ENCODE results near the gene KANK4. TPM values are rescaled to one million over a fixed set of nuclear protein-coding genes. Genes with fewer than 3 reads are reported as not detected.
"Not testable (repeated sequence)": the region's sequence is repeated elsewhere in the genome, so short reads cannot be mapped to it uniquely, and the experiment has no call there.

Gene KANK4
- total RNA-seq, 1 donor from 2014 or later: not detected

GRCh38 chr1:62229468-62229867, 89.8 kb downstream of the KANK4 start:
- H3K36me3 Mint-ChIP-seq (ENCODE audit: low read depth): no peaks in the 10 kb centered on the region
- peaks cover 2% of the 10 kb centered on the region for H3K27me3 Mint-ChIP-seq (ENCODE audit: insufficient read depth)
- no peak overlapping the region for H3K4me3 Mint-ChIP-seq
- intact Hi-C loops (cut with micrococcal nuclease): no loop called here
- no peak for DNase-seq (ENCODE audit: low spot score)
- no peaks in the 10 kb centered on the region for H3K4me1 Mint-ChIP-seq (ENCODE audit: low read depth)
- no peak overlapping the region for H3K27ac Mint-ChIP-seq
- H3K9me3 Mint-ChIP-seq: no peaks in the 10 kb centered on the region

- Mint-ChIP-seq H3K4me3 (no peak overlapping the region), H3K27me3 (ENCODE audit: insufficient read depth) (peaks cover 2% of the 10 kb centered on the region), H3K4me1 (ENCODE audit: low read depth) (no peaks in the 10 kb centered on the region), H3K36me3 (ENCODE audit: low read depth) (no peaks in the 10 kb centered on the region), H3K9me3 (no peaks in the 10 kb centered on the region), H3K27ac (no peak overlapping the region)
- no peak for DNase-seq (ENCODE audit: low spot score)
- intact Hi-C loops (cut with micrococcal nuclease): no loop called here
Observed at GRCh38 chr1:62228883-62229187, 90.4 kb downstream of the KANK4 start.

DNA sequence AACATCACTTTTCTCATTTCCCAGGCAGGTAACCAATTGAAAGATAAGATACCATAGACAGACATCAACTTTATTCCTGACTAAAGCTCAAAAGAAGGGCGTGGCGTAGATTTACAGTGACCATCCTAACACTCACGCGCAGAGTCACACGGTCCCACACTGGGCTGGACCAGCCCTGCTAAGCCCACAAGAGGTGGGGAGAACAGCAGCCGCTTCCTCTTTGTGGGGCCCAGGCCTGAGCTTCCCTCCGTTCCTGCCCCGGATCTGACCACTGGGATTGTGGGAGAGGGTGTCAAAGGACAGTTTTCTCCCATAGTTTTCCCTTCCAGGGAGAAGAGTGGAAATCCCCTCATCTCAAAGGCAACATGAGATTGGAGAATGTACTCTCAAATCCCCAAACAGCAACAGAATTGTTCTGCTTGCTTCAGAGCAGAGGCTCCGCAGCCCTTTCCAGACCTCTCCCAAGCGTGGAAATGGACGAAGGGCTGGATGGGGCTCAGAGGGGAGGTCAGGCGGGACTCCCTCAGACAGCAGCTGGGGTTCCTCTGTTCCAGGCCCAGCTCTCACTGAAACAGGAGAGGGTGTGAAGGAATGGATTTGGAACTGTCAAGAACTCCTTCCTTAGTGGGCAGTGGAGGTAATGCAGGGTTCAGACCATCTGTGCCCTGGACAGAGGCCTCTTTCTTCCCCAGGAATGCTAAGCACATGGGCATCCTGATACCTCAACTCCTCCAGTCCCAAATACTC, 90.9 kb downstream of the KANK4 start:
- no peaks in the 10 kb centered on the region for H3K9me3 Mint-ChIP-seq
- no peak overlapping the region for H3K27ac Mint-ChIP-seq

GRCh38 chr1:62227496-62227895, 91.7 kb downstream of the KANK4 start:
- no peaks in the 10 kb centered on the region for H3K4me1 Mint-ChIP-seq (ENCODE audit: low read depth)
- no peaks in the 10 kb centered on the region for H3K36me3 Mint-ChIP-seq (ENCODE audit: low read depth)
- peaks cover 2% of the 10 kb centered on the region for H3K27me3 Mint-ChIP-seq (ENCODE audit: insufficient read depth)

More for the DNA sequence above, 90.9 kb downstream of the KANK4 start:
- Mint-ChIP-seq H3K4me3 (no peak overlapping the region), H3K4me1 (ENCODE audit: low read depth) (no peaks in the 10 kb centered on the region), H3K27me3 (ENCODE audit: insufficient read depth) (peaks cover 2% of the 10 kb centered on the region), H3K36me3 (ENCODE audit: low read depth) (no peaks in the 10 kb centered on the region)
- intact Hi-C loops (cut with micrococcal nuclease): no loop called here
- no peak for DNase-seq (ENCODE audit: low spot score)

GRCh38 chr1:62224182-62224581, 95.1 kb downstream of the KANK4 start:
- H3K27me3 Mint-ChIP-seq (ENCODE audit: insufficient read depth): no peaks in the 10 kb centered on the region
- no peaks in the 10 kb centered on the region for H3K4me1 Mint-ChIP-seq (ENCODE audit: low read depth)
- intact Hi-C loops (cut with micrococcal nuclease): no loop called here
- H3K4me3 Mint-ChIP-seq: no peak overlapping the region
- H3K27ac Mint-ChIP-seq: no peak overlapping the region
- no peaks in the 10 kb centered on the region for H3K9me3 Mint-ChIP-seq
- DNase-seq (ENCODE audit: low spot score): no peak
- no peaks in the 10 kb centered on the region for H3K36me3 Mint-ChIP-seq (ENCODE audit: low read depth)

More at GRCh38 chr1:62227496-62227895, 91.7 kb downstream of the KANK4 start:
- intact Hi-C loops (cut with micrococcal nuclease): no loop called here
- Mint-ChIP-seq H3K27ac (no peak overlapping the region), H3K9me3 (no peaks in the 10 kb centered on the region), H3K4me3 (no peak overlapping the region)
- DNase-seq (ENCODE audit: low spot score): no peak

GRCh38 chr1:62222321-62222720, 96.9 kb downstream of the KANK4 start:
- H3K9me3 Mint-ChIP-seq: no peaks in the 10 kb centered on the region
- intact Hi-C loops (cut with micrococcal nuclease): no loop called here
- H3K4me3 Mint-ChIP-seq: no peak overlapping the region
- DNase-seq (ENCODE audit: low spot score): no peak
- no peak overlapping the region for H3K27ac Mint-ChIP-seq
- no peaks in the 10 kb centered on the region for H3K4me1 Mint-ChIP-seq (ENCODE audit: low read depth)
- H3K27me3 Mint-ChIP-seq (ENCODE audit: insufficient read depth): no peaks in the 10 kb centered on the region
- H3K36me3 Mint-ChIP-seq (ENCODE audit: low read depth): no peaks in the 10 kb centered on the region

DNA sequence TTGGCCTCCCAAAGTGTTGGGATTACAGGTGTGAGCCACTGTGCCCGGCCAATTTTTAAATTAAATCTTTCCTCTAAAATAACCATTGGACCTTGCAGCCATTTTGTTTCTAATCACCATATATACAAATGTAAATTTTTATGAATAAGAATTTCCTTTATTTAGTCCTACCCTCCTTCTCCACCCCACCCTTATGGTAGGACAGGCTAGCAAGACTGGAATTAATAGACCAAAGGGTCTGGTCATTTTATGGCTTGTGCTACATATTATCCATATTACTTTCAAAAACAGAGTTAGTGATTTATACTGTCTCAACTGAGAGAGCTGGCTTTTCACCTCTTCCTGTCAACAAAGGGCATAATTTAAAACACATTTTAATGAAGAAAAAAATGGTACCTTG, 98.1 kb downstream of the KANK4 start:
- no peaks in the 10 kb centered on the region for H3K4me1 Mint-ChIP-seq (ENCODE audit: low read depth)
- H3K36me3 Mint-ChIP-seq (ENCODE audit: low read depth): no peaks in the 10 kb centered on the region
- intact Hi-C loops (cut with micrococcal nuclease): no loop called here

GRCh38 chr1:62220456-62220855, 98.8 kb downstream of the KANK4 start:
- DNase-seq (ENCODE audit: low spot score); H3K9me3 Mint-ChIP-seq; H3K4me3 Mint-ChIP-seq; H3K27ac Mint-ChIP-seq; H3K36me3 Mint-ChIP-seq (ENCODE audit: low read depth); intact Hi-C loops (cut with micrococcal nuclease); H3K27me3 Mint-ChIP-seq (ENCODE audit: insufficient read depth); H3K4me1 Mint-ChIP-seq (ENCODE audit: low read depth): not testable (repeated sequence)

More for the DNA sequence above, 98.1 kb downstream of the KANK4 start:
- DNase-seq (ENCODE audit: low spot score): no peak
- H3K9me3 Mint-ChIP-seq: no peaks in the 10 kb centered on the region
- no peaks in the 10 kb centered on the region for H3K27me3 Mint-ChIP-seq (ENCODE audit: insufficient read depth)
- H3K27ac Mint-ChIP-seq: no peak overlapping the region
- H3K4me3 Mint-ChIP-seq: no peak overlapping the region

GRCh38 chr1:62218604-62219003, 100.6 kb downstream of the KANK4 start:
- Mint-ChIP-seq H3K9me3 (no peaks in the 10 kb centered on the region), H3K27ac (no peak overlapping the region), H3K4me1 (ENCODE audit: low read depth) (no peaks in the 10 kb centered on the region), H3K27me3 (ENCODE audit: insufficient read depth) (no peaks in the 10 kb centered on the region), H3K4me3 (no peak overlapping the region), H3K36me3 (ENCODE audit: low read depth) (no peaks in the 10 kb centered on the region)
- DNase-seq (ENCODE audit: low spot score): no peak
- intact Hi-C loops (cut with micrococcal nuclease): no loop called here

DNA sequence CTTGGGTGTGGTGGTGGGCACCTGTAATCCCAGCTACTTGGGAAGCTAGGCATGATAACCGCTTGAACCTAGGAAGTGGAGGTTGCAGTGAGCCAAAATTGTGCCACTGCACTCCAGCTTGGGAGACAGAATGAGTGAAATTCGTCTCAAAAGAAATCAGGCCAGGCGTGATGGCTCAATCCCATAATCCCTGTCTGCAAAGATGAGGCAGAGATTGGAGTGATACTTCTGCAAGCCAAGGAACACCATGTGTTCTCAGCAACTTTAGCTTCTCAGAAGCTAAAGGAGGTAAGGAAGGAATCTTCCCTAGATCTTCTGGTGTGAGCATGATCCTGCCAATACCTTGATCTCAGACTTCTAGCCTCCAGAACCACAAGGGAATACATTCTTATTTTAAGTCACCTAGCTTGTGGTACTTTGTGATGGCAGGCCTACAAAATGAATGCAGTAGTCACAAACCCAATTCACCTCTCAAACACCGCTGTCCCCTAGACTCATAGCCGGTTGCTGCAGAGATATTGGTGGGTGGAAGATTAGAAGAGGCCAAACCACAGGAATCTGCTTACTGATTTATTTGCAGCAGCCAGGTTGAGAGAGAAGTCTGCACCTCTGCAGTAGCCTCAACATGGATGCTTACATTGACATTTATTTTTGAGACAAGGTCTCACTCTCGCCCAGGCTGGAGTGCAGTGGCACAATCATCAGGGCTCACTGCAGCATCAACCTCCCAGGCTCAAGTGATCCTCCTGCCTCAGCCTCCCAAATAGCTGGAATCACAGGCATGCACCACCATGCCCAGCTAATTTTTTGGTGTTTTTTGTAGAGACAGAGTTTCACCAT, 105.9 kb downstream of the KANK4 start:
- no peak overlapping the region for H3K27ac Mint-ChIP-seq
- H3K4me1 Mint-ChIP-seq (ENCODE audit: low read depth): no peaks in the 10 kb centered on the region
- no peaks in the 10 kb centered on the region for H3K36me3 Mint-ChIP-seq (ENCODE audit: low read depth)
- H3K9me3 Mint-ChIP-seq: peaks cover 13% of the 10 kb centered on the region
- DNase-seq (ENCODE audit: low spot score): no peak
- H3K27me3 Mint-ChIP-seq (ENCODE audit: insufficient read depth): no peaks in the 10 kb centered on the region
- no peak overlapping the region for H3K4me3 Mint-ChIP-seq
- intact Hi-C loops (cut with micrococcal nuclease): no loop called here

DNA sequence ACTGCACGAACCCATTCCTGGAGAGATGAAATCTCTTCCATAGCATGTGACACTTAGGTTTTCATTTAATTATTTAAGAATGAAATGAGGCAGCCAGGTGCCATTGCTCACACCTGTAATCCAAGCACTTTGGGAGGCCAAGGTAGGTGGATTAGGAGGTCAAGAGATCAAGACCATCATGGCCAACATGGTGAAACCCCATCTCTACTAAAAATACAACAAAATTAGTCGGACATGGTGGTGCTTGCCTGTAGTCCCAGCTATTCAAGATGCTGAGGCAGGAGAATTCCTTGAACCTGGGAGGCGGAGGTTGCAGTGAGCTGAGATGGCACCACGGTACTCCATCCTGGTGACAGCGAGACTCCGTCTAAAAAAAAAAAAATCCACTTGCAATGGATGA, 106.8 kb downstream of the KANK4 start:
- Mint-ChIP-seq H3K36me3 (ENCODE audit: low read depth) (no peaks in the 10 kb centered on the region), H3K9me3 (peaks cover 13% of the 10 kb centered on the region), H3K4me1 (ENCODE audit: low read depth) (no peaks in the 10 kb centered on the region), H3K27ac (no peak overlapping the region), H3K27me3 (ENCODE audit: insufficient read depth) (peaks cover 1% of the 10 kb centered on the region), H3K4me3 (no peak overlapping the region)
- intact Hi-C loops (cut with micrococcal nuclease): no loop called here
- DNase-seq (ENCODE audit: low spot score): no peak

DNA sequence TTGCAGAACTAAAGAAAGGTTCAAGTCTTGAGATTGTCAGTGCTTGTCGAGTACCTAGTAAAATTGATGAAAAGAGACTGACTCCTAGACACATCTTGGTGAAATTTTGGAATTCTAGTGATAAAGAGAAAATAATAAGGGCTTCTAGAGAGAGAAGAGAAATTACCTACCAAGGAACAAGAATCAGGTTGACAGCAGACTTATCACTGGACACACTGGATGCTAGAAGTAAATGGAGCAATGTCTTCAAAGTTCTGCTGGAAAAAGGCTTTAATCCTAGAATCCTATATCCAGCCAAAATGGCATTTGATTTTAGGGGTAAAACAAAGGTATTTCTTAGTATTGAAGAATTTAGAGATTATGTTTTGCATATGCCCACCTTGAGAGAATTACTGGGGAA, 108.3 kb downstream of the KANK4 start:
- no peaks in the 10 kb centered on the region for H3K36me3 Mint-ChIP-seq (ENCODE audit: low read depth)
- no peak overlapping the region for H3K4me3 Mint-ChIP-seq
- no peak overlapping the region for H3K27ac Mint-ChIP-seq
- peaks cover 13% of the 10 kb centered on the region for H3K9me3 Mint-ChIP-seq
- H3K27me3 Mint-ChIP-seq (ENCODE audit: insufficient read depth): peaks cover 4% of the 10 kb centered on the region
- H3K4me1 Mint-ChIP-seq (ENCODE audit: low read depth): no peaks in the 10 kb centered on the region
- intact Hi-C loops (cut with micrococcal nuclease): no loop called here
- DNase-seq (ENCODE audit: low spot score): no peak

- Mint-ChIP-seq H3K27ac (no peak overlapping the region), H3K4me1 (ENCODE audit: low read depth) (no peaks in the 10 kb centered on the region), H3K27me3 (ENCODE audit: insufficient read depth) (peaks cover 4% of the 10 kb centered on the region), H3K36me3 (ENCODE audit: low read depth) (no peaks in the 10 kb centered on the region), H3K4me3 (no peak overlapping the region), H3K9me3 (peaks cover 13% of the 10 kb centered on the region)
- no peak for DNase-seq (ENCODE audit: low spot score)
- intact Hi-C loops (cut with micrococcal nuclease): no loop called here
Observed at GRCh38 chr1:62209931-62210595, 109.2 kb downstream of the KANK4 start.
